Measurements from ENCODE around the gene CRPPA. TPM values are rescaled to one million over a fixed set of nuclear protein-coding genes. Genes with fewer than 3 reads are reported as not detected.

The CRPPA gene
- total RNA-seq, 1 donor from 2014 or later: 1.1 TPM

DNA sequence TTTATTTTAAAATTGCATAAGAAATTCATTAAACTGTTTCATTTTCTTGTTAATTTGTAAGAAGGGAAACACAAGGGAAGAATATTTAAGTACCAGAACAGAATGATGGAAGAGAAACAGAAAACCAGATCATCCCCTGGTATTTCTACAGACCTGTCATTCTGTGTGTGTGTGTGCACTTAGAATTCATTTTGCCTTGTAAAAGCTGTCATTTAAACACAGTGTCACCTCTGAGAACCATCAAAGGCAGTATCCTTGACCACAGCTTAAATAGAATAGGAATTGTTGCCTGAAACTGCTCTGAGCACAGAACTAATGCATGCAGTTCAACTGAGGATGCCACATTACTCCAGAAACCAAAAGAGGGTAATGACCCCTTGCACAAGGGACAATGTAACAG lies 6.8 kb upstream of the CRPPA start:
- intact Hi-C loops (cut with micrococcal nuclease): loop anchor here (10.0 kb wide), 3 partner anchors 327 to 1517 kb away; partner anchors contain the start of genes SNX13 and TSPAN13

DNA sequence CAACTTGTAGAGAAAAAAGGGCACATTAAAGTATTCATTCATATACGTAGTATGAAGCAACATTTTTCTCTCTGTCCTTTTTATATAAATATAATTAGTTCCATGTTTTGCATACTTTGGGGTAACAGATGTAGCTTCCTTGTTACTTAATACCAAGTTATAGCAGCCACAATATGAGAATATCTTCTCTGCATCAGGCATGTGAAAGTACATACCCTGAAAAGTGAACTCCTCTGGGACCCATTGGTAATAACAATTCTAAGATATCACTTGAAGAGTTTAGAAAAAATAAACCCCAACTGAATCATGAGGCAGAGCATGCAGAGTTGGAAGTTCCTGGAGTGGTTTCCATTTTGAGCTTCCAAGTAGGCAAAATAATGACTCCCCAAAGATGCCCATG lies 2.4 kb upstream of the CRPPA start:
- intact Hi-C loops (cut with micrococcal nuclease): loop anchor here (5.0 to 10.0 kb wide), 5 partner anchors 161 to 1521 kb away; partner anchors contain the start of genes SNX13 and TSPAN13

- intact Hi-C loops (cut with micrococcal nuclease): loop anchor here (5.0 to 10.0 kb wide), 5 partner anchors 161 to 1522 kb away; partner anchors contain the start of genes SNX13 and TSPAN13
Observed at GRCh38 chr7:16422917-16423316, 1.6 kb upstream of the CRPPA start.

DNA sequence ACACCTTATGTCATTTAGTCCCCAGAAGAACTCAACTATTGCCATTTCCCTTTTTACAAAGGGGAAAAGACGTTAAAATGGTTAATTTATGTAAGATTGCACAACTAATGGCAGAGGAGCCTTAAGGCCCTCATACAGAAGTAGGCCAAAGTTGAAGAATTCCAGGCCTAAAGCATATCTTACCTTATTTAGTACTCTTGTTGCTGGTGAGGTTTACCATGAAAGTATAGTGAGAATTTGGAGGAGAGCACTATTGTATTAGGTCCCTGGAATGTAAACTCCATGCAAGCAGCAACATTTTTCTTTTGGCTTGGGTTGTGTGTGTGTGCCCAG lies 731 bp upstream of the CRPPA start:
- intact Hi-C loops (cut with micrococcal nuclease): loop anchor here (5.0 to 10.0 kb wide), 5 partner anchors 160 to 1523 kb away; partner anchors contain the start of genes SNX13 and TSPAN13

DNA sequence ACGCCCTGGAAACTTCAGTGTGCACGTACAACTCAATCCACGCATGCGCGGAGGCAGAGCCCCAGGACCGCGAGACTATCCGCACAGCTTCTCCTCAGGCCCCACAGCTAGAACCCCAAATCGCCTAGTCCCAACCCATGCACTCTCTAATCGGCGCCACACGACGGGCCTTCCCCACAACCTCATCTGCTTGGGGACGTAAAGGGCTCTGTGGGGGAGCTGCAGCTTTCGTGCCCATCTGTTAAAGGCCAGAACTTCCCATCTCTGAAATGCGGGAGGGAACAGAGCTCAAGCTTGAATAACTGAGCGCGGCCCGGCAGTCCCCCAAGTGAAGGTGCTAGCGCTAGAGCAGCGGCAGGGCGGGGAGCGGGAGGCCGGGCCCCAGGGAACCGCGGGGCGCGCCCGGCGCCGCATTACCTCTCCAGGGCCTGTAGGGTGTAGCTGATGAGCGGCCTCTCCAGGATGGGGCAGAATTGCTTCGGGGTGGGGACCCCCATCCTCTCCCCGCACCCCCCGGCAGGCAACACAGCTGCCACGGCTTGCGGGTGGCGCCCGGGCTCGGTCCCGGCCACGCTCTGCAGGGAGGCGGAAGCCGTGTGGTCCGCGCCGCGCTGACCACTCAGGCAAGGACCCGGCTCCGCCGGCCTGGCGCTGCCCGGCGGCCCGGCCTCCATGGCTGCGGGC lies 547 bp downstream of the CRPPA start:
- intact Hi-C loops (cut with micrococcal nuclease): loop anchor here (1.0 to 10.0 kb wide), 8 partner anchors 145 to 1524 kb away; partner anchors contain the start of genes AHR, ANKMY2, SNX13 and TSPAN13

GRCh38 chr7:16420329-16420648 lies 1.0 kb downstream of the CRPPA start:
- intact Hi-C loops (cut with micrococcal nuclease): loop anchor here (1.0 to 10.0 kb wide), 8 partner anchors 145 to 1525 kb away; partner anchors contain the start of genes AHR, ANKMY2, SNX13 and TSPAN13

GRCh38 chr7:16419859-16420258 lies 1.5 kb downstream of the CRPPA start:
- intact Hi-C loops (cut with micrococcal nuclease): loop anchor here (1.0 to 10.0 kb wide), 8 partner anchors 145 to 1525 kb away; partner anchors contain the start of genes AHR, ANKMY2, SNX13 and TSPAN13

DNA sequence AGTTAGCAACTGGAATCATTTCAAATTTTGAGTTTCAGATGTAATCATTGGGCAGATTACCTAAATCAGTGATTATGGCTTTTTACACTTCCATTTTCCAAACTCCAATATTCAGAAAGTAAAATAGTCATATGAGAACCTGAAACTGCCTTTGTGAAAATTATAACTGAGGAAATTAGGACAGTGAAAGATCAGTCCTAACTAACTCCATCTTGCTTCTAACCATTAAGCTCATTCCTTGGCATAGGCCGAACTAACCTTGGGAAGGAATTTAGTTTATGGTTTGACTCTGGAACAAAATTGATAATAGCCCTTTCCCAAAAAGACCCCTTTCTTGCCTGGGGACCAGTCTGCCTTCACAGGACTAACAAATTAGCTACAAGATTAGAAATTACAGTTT lies 2.2 kb downstream of the CRPPA start:
- intact Hi-C loops (cut with micrococcal nuclease): no loop called here

GRCh38 chr7:16417906-16418305 lies 3.4 kb downstream of the CRPPA start:
- intact Hi-C loops (cut with micrococcal nuclease): no loop called here

GRCh38 chr7:16416289-16417282 lies 4.8 kb downstream of the CRPPA start:
- intact Hi-C loops (cut with micrococcal nuclease): no loop called here

DNA sequence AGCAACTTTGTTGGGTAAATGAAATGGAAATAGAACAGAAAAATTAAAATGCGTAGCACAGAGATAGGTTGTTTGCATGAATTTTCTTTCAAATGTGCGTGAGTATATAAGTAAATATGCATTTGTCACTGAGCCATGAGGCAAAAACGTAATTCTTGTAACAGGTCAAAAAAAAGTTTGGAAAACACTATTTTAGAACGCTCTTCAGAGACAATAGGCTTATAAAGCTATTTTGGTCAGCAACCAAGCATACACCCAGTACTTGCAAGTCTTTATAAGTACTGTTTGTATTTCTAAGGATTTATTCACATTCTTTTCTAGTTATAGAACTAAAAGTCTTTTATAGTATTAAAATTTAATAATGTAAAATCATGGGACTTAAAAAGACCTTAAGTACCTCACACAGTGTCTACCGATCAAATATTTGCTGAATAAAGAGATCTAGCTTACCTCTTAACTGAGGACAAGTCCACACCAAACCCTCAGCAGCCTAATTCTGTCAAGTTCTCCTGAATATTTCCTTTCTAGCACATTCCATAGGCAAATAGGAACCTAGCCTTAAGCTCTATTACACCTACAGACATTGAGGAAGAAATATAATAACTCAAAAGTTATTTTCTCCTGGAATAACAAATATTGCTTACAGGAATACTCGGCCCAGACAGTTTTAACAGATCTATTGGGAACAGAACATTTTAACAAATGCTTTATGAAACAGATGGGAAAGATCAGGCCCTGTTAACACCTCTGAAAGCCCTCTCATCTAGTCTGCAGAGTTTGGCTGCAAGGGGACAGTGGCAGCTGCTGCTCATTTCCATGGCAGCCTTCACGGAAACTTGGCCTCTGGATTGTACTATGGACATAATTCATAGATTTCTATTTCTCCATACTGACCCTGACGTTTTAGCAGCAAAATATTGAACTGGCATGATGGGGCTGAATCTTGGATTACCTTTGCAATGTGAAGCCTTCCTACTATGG lies 8.8 kb downstream of the CRPPA start:
- intact Hi-C loops (cut with micrococcal nuclease): no loop called here

DNA sequence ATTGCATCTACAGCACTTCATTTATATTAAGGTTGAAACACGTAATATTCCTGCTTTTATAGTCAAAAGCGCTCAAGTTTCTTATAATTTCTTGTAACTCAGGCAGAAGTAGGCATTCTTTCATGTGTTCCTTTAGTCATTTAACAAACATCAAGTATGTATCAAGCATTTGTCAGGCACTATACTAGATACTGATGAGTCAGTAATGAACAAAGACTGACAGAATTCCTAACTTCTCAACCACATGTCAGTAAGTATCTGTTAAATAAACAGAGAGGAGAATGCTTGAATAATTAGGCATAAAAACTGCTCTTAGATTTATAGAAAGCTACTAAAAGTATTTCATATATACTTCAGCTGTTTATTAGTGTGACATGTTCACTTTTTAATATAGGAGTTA lies 9.9 kb downstream of the CRPPA start:
- intact Hi-C loops (cut with micrococcal nuclease): no loop called here

GRCh38 chr7:16409777-16410176 lies 11.6 kb downstream of the CRPPA start:
- intact Hi-C loops (cut with micrococcal nuclease): no loop called here

DNA sequence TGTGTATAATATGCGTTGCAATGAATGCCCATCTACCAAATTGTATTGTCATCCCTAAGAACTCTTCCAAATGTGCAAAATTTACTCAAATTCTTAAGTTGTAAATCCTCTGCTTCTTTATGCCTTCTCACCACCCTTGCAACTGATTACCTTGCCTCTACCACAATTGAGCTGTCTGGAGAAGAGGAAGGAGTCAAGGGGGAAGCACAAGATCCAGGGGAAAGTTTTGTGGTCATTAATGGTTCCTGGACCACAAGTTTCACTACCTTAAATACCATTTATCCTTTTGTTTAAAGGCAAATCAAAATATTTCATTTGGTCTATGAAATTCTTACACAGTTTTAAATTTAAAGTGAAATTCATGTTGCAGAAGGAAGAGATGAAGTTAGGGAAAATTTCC lies 16.7 kb downstream of the CRPPA start:
- intact Hi-C loops (cut with micrococcal nuclease): no loop called here

DNA sequence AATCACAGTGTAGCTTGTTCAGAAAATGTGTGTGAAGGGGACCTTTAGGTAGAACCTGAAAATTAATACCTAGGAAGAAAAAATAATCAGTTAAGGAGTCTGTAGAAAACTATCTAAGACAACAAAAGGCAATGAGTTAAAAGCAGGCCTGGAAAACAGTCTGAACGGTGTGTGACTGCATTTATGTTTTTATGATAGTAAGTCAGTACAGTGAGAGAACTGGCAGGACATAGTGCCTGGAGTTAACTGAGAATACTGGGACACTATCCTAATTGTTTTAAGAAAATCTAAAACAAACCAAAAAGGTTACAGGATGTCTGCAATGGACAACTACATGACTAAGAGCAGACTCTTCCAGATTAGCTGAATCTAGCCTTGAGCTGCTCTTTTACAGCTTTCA lies 17.9 kb downstream of the CRPPA start:
- intact Hi-C loops (cut with micrococcal nuclease): no loop called here

- intact Hi-C loops (cut with micrococcal nuclease): no loop called here
Observed at GRCh38 chr7:16402940-16403339, 18.4 kb downstream of the CRPPA start.

- intact Hi-C loops (cut with micrococcal nuclease): no loop called here
Observed at GRCh38 chr7:16402091-16402490, 19.2 kb downstream of the CRPPA start.

DNA sequence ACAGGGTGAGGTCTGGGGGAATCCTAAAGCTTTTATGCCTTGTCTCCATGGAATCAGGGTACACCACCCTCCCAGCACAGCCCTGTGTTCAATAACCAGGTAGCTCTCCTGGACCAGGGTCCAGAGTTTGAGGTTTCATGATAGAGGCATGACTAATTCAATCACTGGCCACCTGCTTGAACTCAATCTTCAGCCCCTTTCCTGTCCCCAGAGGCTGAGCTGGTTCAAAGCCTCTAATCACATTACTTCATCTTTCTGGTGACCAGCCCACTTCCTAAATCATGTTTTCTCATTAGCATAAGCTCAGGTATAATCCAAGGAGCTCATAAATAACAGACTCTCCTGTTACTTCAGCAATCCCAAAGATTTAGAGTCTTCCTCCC lies 20.5 kb downstream of the CRPPA start:
- intact Hi-C loops (cut with micrococcal nuclease): no loop called here

GRCh38 chr7:16399916-16400892 lies 21.1 kb downstream of the CRPPA start:
- intact Hi-C loops (cut with micrococcal nuclease): no loop called here

Data from T-helper 2 cell treated with Interferon-gamma antibody and Interleukin-4, amounts not matched to agents 100 ng/mL and 5 ng/mL, for 36 hours (primary cell).